HFFc6 (cell line): ENCODE measurements around the gene CLN5. TPM values are rescaled to one million over a fixed set of nuclear protein-coding genes. Genes with fewer than 3 reads are reported as not detected.

Source experiments
- DNase-seq: peaks from one replicate; pipeline ENCODE4 v3.0.0-alpha.2; 2018
- H3K27ac Mint-ChIP-seq: 2 replicates; pipeline ENCODE4 v1.8.0; 2020; ENCODE audit warnings: mild to moderate bottlenecking, mixed read lengths
- H3K27me3 Mint-ChIP-seq: 2 replicates; pipeline ENCODE4 v1.8.0; 2021; ENCODE audit warnings: mild to moderate bottlenecking, moderate library complexity, mixed read lengths; ENCODE audit not compliant: insufficient read depth
- H3K36me3 Mint-ChIP-seq: 2 replicates; pipeline ENCODE4 v1.8.0; 2021; ENCODE audit warnings: low read depth, mixed read lengths
- H3K4me1 Mint-ChIP-seq: 2 replicates; pipeline ENCODE4 v1.8.0; 2020; ENCODE audit warnings: low read depth, mixed read lengths
- H3K4me3 Mint-ChIP-seq: 2 replicates; pipeline ENCODE4 v1.8.0; 2020; ENCODE audit warnings: mild to moderate bottlenecking, moderate library complexity, mixed read lengths
- H3K9me3 Mint-ChIP-seq: 2 replicates; pipeline ENCODE4 v1.8.0; 2020; ENCODE audit warnings: mild to moderate bottlenecking, mixed read lengths
- total RNA-seq, 6 experiments: library from RNA; stranded (reverse); fragmentation: NEBNext Ultra II Directional; extraction: Animal tissue kit (Norgen Biotek cat#: 25700); gene quantifications; 2 replicates in 1 of 6; 3 replicates in 5 of 6; pipeline ENCODE4 v1.2.3, GENCODE V29; 2021
- TF ChIP-seq, protein P1 (sequence below): fragments of 200-600 bp; sonication (generic); IDR thresholded peaks from 2 replicates; pipeline ENCODE4 v1.5.0; 2021; ENCODE audit warnings: antibody characterized with exemption, mild to moderate bottlenecking

CLN5 gene
- total RNA-seq, 6 experiments from 2014 or later, result 28.4 to 35.1 (median 29.8) TPM

- peaks cover 4% of the 10 kb centered on the region; the same call in 1 of the 2 replicates for H3K36me3 Mint-ChIP-seq
- H3K4me1 Mint-ChIP-seq, result peaks cover 12% of the 10 kb centered on the region
- no peaks in the 10 kb centered on the region for H3K27me3 Mint-ChIP-seq
- H3K27ac Mint-ChIP-seq, result no peak overlapping the region
- TF ChIP-seq, protein P1, sequence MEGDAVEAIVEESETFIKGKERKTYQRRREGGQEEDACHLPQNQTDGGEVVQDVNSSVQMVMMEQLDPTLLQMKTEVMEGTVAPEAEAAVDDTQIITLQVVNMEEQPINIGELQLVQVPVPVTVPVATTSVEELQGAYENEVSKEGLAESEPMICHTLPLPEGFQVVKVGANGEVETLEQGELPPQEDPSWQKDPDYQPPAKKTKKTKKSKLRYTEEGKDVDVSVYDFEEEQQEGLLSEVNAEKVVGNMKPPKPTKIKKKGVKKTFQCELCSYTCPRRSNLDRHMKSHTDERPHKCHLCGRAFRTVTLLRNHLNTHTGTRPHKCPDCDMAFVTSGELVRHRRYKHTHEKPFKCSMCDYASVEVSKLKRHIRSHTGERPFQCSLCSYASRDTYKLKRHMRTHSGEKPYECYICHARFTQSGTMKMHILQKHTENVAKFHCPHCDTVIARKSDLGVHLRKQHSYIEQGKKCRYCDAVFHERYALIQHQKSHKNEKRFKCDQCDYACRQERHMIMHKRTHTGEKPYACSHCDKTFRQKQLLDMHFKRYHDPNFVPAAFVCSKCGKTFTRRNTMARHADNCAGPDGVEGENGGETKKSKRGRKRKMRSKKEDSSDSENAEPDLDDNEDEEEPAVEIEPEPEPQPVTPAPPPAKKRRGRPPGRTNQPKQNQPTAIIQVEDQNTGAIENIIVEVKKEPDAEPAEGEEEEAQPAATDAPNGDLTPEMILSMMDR, result no peak
- no peak for DNase-seq
- H3K9me3 Mint-ChIP-seq, result no peaks in the 10 kb centered on the region
- no peak overlapping the region for H3K4me3 Mint-ChIP-seq
Measured at GRCh38 chr13:77040076-77040475, 48.2 kb downstream of the CLN5 start.

DNA sequence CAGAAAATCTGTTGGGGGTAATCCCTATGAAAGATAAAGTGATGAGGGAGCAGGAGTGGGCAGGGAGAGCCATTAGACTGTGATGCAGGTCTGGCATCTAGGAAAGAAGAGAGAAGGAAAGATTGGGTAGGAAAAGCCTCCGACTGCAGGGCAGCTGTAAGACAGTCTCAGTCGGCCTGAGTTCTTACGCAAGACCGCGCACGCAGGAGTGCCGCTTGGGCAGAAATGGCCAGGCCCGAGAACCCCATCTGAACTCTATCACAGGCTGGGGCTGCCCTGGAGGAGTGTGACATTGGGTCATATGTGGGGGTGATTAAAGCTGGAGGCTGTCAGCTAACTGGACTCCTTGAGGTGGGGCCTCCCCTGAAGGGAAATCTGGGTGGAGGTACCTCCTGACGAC is 49.0 kb downstream of the CLN5 start:
- H3K27me3 Mint-ChIP-seq, result no peaks in the 10 kb centered on the region
- TF ChIP-seq, protein P1, result no peak
- H3K4me3 Mint-ChIP-seq, result no peak overlapping the region
- DNase-seq, result no peak
- no peaks in the 10 kb centered on the region for H3K9me3 Mint-ChIP-seq
- peaks cover 9% of the 10 kb centered on the region for H3K4me1 Mint-ChIP-seq
- no peak overlapping the region for H3K27ac Mint-ChIP-seq
- peaks cover 4% of the 10 kb centered on the region; the same call in 1 of the 2 replicates for H3K36me3 Mint-ChIP-seq

DNA sequence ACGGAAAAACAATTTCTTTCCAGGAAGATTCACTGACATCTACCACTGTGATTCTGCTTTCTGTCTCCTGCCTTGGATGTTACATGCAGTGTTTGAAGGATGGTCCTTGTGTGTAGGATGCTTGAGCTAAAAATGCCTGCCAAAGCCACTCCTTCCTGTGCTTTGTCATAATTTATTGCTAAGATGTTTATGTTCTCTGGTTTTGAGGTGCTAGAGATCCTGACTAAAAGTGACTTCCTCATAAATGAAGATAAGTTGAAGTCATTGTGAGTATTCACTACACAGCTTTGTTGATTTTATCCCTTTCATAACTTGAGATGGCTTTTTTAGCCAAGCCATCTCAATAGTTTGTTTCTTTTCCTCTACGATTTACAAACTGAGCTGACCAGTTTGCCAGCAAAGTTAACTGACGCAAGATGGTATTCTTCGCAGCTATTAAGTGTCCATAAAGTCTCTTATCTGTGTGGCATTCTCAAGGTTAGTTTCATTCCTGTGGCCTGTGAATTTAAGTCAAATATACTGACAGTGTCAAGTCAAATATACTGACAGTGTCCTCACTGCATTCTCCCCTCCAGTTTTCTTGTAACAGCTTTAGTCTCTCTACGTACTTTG is 50.8 kb downstream of the CLN5 start:
- DNase-seq, result no peak
- H3K27ac Mint-ChIP-seq, result 0 out of 2 replicates have a peak overlapping the region, but pooled peaks have one; percentile 3
- H3K9me3 Mint-ChIP-seq, result no peaks in the 10 kb centered on the region
- peaks cover 9% of the 10 kb centered on the region for H3K4me1 Mint-ChIP-seq
- H3K36me3 Mint-ChIP-seq, result peaks cover 10% of the 10 kb centered on the region
- TF ChIP-seq, protein P1, result no peak
- no peaks in the 10 kb centered on the region for H3K27me3 Mint-ChIP-seq
- H3K4me3 Mint-ChIP-seq, result no peak overlapping the region

GRCh38 chr13:77047649-77048343 is 55.9 kb downstream of the CLN5 start:
- Mint-ChIP-seq H3K27me3 (no peaks in the 10 kb centered on the region; the same call in 1 of the 2 replicates), H3K4me1 (peaks cover 16% of the 10 kb centered on the region), H3K27ac (no peak overlapping the region), H3K4me3 (no peak overlapping the region), H3K9me3 (no peaks in the 10 kb centered on the region), H3K36me3 (peaks cover 41% of the 10 kb centered on the region)
- TF ChIP-seq, protein P1, result no peak
- no peak for DNase-seq

- Mint-ChIP-seq H3K36me3 (peaks cover 37% of the 10 kb centered on the region), H3K27me3 (no peaks in the 10 kb centered on the region; the same call in 1 of the 2 replicates), H3K9me3 (no peaks in the 10 kb centered on the region), H3K4me3 (no peak overlapping the region), H3K27ac (no peak overlapping the region), H3K4me1 (peaks cover 11% of the 10 kb centered on the region; the same call in 1 of the 2 replicates)
- DNase-seq, result no peak
- TF ChIP-seq, protein P1, result no peak
Measured at GRCh38 chr13:77048681-77049080, 56.8 kb downstream of the CLN5 start.
